Gastroesophageal sphincter (tissue), 4 donors: ENCODE measurements around the gene DUSP10. TPM values are rescaled to one million over a fixed set of nuclear protein-coding genes. Genes with fewer than 3 reads are reported as not detected.
A peak's percentile ranks its signal among the peaks of the same experiment; 100 is the strongest.

ENCODE experiments used
- ATAC-seq: fragments of 150-250 bp; one replicate; pipeline ENCODE4 v1.9.1; 2016; ENCODE audit warnings: mild to moderate bottlenecking, moderate library complexity
- H3K27ac ChIP-seq, 4 donors: fragments of 200-600 bp; sonication (generic) in 3 of 4; 1 replicate in 3 of 4; 2 replicates in 1 of 4; pipeline ENCODE4 v1.5.1; 2016 to 2019
- H3K27me3 ChIP-seq: fragments of 200-600 bp; sonication (generic); one replicate; pipeline ENCODE4 v1.5.1; 2019
- H3K36me3 ChIP-seq, 2 donors: fragments of 200-600 bp; sonication (generic); one replicate each; pipeline ENCODE4 v1.5.1; 2019; ENCODE audit warnings: control low read depth in 1 of 2
- H3K4me1 ChIP-seq, 3 donors: fragments of 200-600 bp; sonication (generic); 1 replicate in 2 of 3; 2 replicates in 1 of 3; pipeline ENCODE4 v1.5.1; 2016 to 2019; ENCODE audit warnings: control low read depth in 2 of 3
- H3K4me3 ChIP-seq, 2 donors: fragments of 200-600 bp; sonication (generic); one replicate each; pipeline ENCODE4 v1.5.1; 2019; ENCODE audit warnings: mild to moderate bottlenecking in 1 of 2, moderate library complexity in 1 of 2
- H3K9me3 ChIP-seq, 3 donors: fragments of 200-600 bp; sonication (generic); one replicate each; pipeline ENCODE4 v1.5.1; 2017 to 2019; ENCODE audit warnings: control low read depth in 2 of 3
- EP300 ChIP-seq: sonication (generic); formaldehyde crosslinking; IDR thresholded peaks from one replicate; pipeline ENCODE4 v1.6.1; 2017; ENCODE audit warnings: antibody characterized with exemption, mild to moderate bottlenecking
- POLR2A ChIP-seq, 2 donors: fragments of 450-650 bp; IDR thresholded peaks; one replicate each; pipeline ENCODE4 v1.6.1; 2017; ENCODE audit warnings: antibody characterized with exemption in 2 of 2, mild to moderate bottlenecking in 2 of 2, moderate library complexity in 1 of 2
- POLR2AphosphoS5 ChIP-seq: sonication (generic); formaldehyde crosslinking; IDR thresholded peaks from one replicate; pipeline ENCODE4 v1.6.1; 2017; ENCODE audit warnings: antibody characterized with exemption
- WGBS, 2 donors: methylation state at CpG; one replicate each; pipeline ENCODE4 v1.1.5; 2018; ENCODE audit warnings: low coverage in 1 of 2; 5-methylcytosine and 5-hydroxymethylcytosine counted together
- total RNA-seq, 4 donors: library from RNA; depleted of rRNA; stranded (reverse); fragments of >200 nt; gene quantifications; one replicate each; pipeline ENCODE4 v1.1.0, GENCODE V29; 2016
- TF ChIP-seq, protein P1 (sequence below), 4 experiments: fragments of 200-600 bp in 2 of 4; fragments of 450-650 bp in 2 of 4; sonication (generic) in 1 of 4; IDR thresholded peaks; one replicate each; pipeline ENCODE4 v1.5.1; 2017 to 2019; ENCODE audit warnings: antibody characterized with exemption in 4 of 4, mild to moderate bottlenecking in 2 of 4, moderate library complexity in 2 of 4

Gene DUSP10
- total RNA-seq, 4 donors from 2014 or later = 3.5 to 12.0 (median 5.3) TPM

DNA sequence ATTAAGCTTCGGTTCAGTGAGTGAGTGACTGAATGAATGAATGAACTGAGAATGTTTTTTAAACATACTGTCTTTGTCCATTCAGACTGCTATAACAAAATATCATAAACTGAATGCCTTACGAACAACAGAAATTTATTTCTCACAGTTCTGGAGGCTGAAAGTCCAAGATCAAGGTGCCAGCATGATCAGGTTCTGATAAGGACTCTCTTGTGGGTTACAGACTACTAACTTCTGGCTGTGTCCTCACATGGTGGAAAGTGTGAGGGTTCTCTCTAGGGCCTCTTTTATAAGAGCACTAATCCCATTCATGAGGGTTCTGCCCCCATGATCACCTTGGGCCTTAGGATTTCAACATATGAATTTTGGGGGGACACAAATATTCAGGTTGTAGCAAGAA, 7.1 kb upstream of the DUSP10 start:
- no peak for TF ChIP-seq POLR2AphosphoS5
- no peak for TF ChIP-seq POLR2A (IDR thresholded peaks at IDR 0.05)
- no peak for TF ChIP-seq EP300
- TF ChIP-seq, protein P1, sequence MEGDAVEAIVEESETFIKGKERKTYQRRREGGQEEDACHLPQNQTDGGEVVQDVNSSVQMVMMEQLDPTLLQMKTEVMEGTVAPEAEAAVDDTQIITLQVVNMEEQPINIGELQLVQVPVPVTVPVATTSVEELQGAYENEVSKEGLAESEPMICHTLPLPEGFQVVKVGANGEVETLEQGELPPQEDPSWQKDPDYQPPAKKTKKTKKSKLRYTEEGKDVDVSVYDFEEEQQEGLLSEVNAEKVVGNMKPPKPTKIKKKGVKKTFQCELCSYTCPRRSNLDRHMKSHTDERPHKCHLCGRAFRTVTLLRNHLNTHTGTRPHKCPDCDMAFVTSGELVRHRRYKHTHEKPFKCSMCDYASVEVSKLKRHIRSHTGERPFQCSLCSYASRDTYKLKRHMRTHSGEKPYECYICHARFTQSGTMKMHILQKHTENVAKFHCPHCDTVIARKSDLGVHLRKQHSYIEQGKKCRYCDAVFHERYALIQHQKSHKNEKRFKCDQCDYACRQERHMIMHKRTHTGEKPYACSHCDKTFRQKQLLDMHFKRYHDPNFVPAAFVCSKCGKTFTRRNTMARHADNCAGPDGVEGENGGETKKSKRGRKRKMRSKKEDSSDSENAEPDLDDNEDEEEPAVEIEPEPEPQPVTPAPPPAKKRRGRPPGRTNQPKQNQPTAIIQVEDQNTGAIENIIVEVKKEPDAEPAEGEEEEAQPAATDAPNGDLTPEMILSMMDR (IDR thresholded peaks at IDR 0.05) = no peak
- WGBS, 2 donors = 95 to 100% methylated on average over 2 of the region's 2 CpGs
- Histone ChIP-seq H3K9me3 (no peaks in the 10 kb centered on the region), H3K4me3 (no peak overlapping the region), H3K4me1 (no peaks in the 10 kb centered on the region), H3K27ac (no peak overlapping the region), H3K27me3 (no peaks in the 10 kb centered on the region), H3K36me3 (no peaks in the 10 kb centered on the region)
- no peak for ATAC-seq

DNA sequence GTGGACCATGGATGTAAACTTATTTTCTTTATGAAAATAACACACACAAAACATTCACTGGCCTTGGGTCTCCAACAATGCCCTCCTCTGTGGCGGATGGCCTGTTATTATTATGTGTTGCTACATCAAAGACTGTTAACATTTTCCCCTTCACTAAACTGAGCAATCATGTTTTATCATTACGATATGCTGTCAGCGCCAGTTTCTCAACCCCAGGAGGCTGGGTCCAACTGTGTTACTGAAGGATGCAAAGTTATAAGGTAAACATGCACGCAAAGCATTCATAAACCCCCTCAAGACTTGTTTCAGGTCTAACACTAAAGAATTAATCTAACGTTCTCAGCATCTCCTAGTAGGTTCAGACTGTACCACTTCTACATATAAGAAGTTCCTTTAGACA, 6.0 kb upstream of the DUSP10 start:
- no peak for TF ChIP-seq EP300
- TF ChIP-seq POLR2AphosphoS5 = no peak
- TF ChIP-seq, protein P1 (IDR thresholded peaks at IDR 0.05) = no peak
- no peak for TF ChIP-seq POLR2A (IDR thresholded peaks at IDR 0.05)
- no peaks in the 10 kb centered on the region for H3K27me3 ChIP-seq
- no peaks in the 10 kb centered on the region for H3K36me3 ChIP-seq
- H3K27ac ChIP-seq = no peak overlapping the region
- no peak overlapping the region for H3K4me3 ChIP-seq
- peaks cover 0 to 7% (median 0%) of the 10 kb centered on the region in 3 donors for H3K4me1 ChIP-seq
- WGBS, 2 donors = 70 to 82% methylated on average over 5 of the region's 5 CpGs
- no peak for ATAC-seq
- no peaks in the 10 kb centered on the region for H3K9me3 ChIP-seq

DNA sequence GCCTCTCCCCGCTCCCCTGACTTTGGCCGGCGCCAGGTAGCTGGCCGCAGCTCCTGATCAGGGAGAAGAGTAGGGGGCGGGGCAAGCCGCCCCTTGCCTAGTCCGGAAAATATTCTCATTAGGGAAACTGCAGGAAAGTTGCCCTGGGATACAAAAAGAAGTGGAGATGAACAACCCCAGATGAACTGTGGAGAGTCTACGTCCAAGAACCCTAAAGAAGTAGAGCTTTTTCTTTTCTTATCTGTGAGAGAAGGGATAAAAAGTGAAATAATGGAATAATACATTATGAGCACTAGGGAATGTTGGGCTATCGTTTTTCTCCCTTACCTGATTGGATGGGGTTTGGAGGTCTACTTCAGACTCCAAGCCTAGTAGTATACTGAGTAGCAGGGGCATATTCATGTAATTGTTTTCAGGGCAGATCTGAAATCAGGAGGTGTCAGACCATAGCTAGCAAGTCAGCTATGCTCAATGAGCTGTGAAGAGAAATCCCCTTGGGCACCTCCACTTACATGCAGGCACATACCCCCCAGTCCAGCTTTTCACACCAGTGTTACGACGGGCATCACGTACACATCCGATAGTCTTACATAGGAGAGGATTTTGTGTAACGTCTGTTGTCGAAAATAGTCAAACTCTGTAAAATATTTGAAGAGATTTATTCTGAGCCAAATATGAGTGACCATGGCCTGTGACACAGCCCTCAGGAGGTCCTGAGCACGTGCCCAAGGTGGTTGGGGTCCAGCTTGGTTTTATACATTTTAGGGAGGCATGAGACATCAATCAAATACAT, 1.7 kb upstream of the DUSP10 start:
- 70% methylated on average over 9 of the region's 16 CpGs for WGBS, 2 donors
- ATAC-seq = no peak
- no peaks in the 10 kb centered on the region for H3K9me3 ChIP-seq
- peaks cover 0 to 3% of the 10 kb centered on the region in 2 donors for H3K36me3 ChIP-seq
- peak overlapping the region; percentile 94 to 99 (median 98) for H3K27ac ChIP-seq
- no peaks in the 10 kb centered on the region for H3K27me3 ChIP-seq
- H3K4me3 ChIP-seq = peak overlapping the region; percentile 63 to 88
- peaks cover 0 to 28% (median 0%) of the 10 kb centered on the region in 3 donors for H3K4me1 ChIP-seq
- TF ChIP-seq POLR2A (IDR thresholded peaks at IDR 0.05) = no peak
- TF ChIP-seq EP300 = no peak
- no peak for TF ChIP-seq POLR2AphosphoS5
- TF ChIP-seq, protein P1 (IDR thresholded peaks at IDR 0.05) = no peak

DNA sequence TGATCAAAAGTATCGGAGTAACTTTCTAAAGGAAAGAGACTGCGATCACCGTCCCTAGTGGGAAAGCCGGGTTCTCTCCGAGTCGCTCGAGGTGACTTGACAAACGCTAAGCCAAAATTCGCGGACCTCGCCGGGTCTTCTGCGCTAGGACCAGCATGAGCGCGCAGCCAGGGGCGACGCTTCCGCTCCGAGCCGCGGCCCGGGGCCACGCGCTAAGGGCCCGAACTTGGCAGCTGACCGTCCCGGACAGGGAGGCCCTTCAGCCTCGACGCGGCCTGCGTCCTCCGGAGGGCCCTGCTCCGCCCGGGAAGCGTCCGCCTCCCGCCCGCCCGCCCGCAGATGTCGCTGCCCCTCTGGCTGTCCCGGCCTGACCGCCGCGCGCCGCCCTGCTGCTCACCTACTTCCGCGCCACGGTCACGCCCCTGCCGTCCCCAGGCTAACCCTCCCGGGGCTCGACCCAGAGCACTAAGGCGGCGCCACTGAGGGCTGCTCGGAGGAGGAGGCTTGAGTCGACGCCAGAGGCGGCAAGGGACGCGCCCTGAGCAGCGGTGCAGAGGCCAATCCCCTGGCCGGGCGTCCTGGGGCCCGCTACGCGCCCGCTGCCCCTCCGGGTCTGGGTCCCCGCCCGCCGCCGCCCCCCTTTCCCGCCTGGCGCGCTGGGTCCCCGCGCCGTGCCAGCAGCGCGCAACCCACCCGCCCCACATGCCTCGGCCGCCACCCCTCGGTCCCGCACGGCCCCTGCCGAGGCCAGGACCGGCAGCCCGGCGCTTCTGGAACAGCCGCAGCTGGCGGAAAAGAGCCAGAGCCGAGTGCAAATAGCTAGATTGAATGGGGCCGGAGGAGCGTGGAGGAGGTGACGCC, 896 bp upstream of the DUSP10 start:
- ATAC-seq = peak; percentile 73
- Histone ChIP-seq H3K36me3 (peaks cover 0 to 11% of the 10 kb centered on the region in 2 donors), H3K27me3 (no peaks in the 10 kb centered on the region), H3K4me1 (peaks cover 0 to 35% (median 0%) of the 10 kb centered on the region in 3 donors), H3K9me3 (no peaks in the 10 kb centered on the region), H3K27ac (peak overlapping the region; percentile 94 to 99 (median 98)), H3K4me3 (peak overlapping the region; percentile 63 to 88)
- WGBS, 2 donors = 0% methylated on average over 2 of the region's 98 CpGs
- TF ChIP-seq, protein P1 (IDR thresholded peaks at IDR 0.05) = peak in 1 of 4 experiments; percentile 63
- TF ChIP-seq POLR2AphosphoS5 (no peak), POLR2A (IDR thresholded peaks at IDR 0.05) (peak; percentile 36 to 51)
